HG02885 (cell line): Measurements from ENCODE around the gene ARHGAP44.

Experiments
- ATAC-seq: cut with Tn5 transposase; IDR thresholded peaks from one replicate; pipeline ENCODE4 v1.9.1; 2021; ENCODE audit warnings: mild to moderate bottlenecking; ENCODE audit not compliant: unreplicated experiment, poor library complexity

The ARHGAP44 gene

GRCh38 chr17:12789481-12790248, at the start of gene ARHGAP44:
ARHGAP44 (plus strand) TSS chr17:12789498; CDS start chr17:12789839, 341 bp downstream.
- ATAC-seq, result peak; percentile 83

GRCh38 chr17:12739500-12739899, 49.8 kb upstream of the ARHGAP44 start:
- no peak for ATAC-seq

- ATAC-seq, result no peak
Observed at GRCh38 chr17:12743046-12743445, 46.3 kb upstream of the ARHGAP44 start.

- ATAC-seq, result no peak
Observed at GRCh38 chr17:12744298-12744697, 45.0 kb upstream of the ARHGAP44 start.

- ATAC-seq, result no peak
Observed at GRCh38 chr17:12744786-12745185, 44.5 kb upstream of the ARHGAP44 start.

- ATAC-seq, result no peak
Observed at GRCh38 chr17:12745486-12745885, 43.8 kb upstream of the ARHGAP44 start.

GRCh38 chr17:12756786-12757185, 32.5 kb upstream of the ARHGAP44 start:
- ATAC-seq, result no peak

GRCh38 chr17:12759090-12759489, 30.2 kb upstream of the ARHGAP44 start:
- no peak for ATAC-seq

GRCh38 chr17:12765548-12765947, 23.8 kb upstream of the ARHGAP44 start:
- no peak for ATAC-seq

- no peak for ATAC-seq
Observed at GRCh38 chr17:12768255-12768654, 21.0 kb upstream of the ARHGAP44 start.

- ATAC-seq, result no peak
Observed at GRCh38 chr17:12769981-12770380, 19.3 kb upstream of the ARHGAP44 start.

GRCh38 chr17:12773153-12773552, 16.1 kb upstream of the ARHGAP44 start:
- no peak for ATAC-seq

- peak; percentile 95 for ATAC-seq
Observed at GRCh38 chr17:12789075-12789480, 220 bp upstream of the ARHGAP44 start.

- ATAC-seq, result no peak
Observed at GRCh38 chr17:12790249-12791106, 1.2 kb downstream of the ARHGAP44 start.

GRCh38 chr17:12794919-12795532, 5.7 kb downstream of the ARHGAP44 start:
- no peak for ATAC-seq

- no peak for ATAC-seq
Observed at GRCh38 chr17:12800855-12801365, 11.6 kb downstream of the ARHGAP44 start.

GRCh38 chr17:12806630-12807029, 17.3 kb downstream of the ARHGAP44 start:
- no peak for ATAC-seq

- ATAC-seq, result no peak
Observed at GRCh38 chr17:12808723-12809122, 19.4 kb downstream of the ARHGAP44 start.

GRCh38 chr17:12812877-12813276, 23.6 kb downstream of the ARHGAP44 start:
- ATAC-seq, result no peak

- no peak for ATAC-seq
Observed at GRCh38 chr17:12813664-12814063, 24.4 kb downstream of the ARHGAP44 start.

- ATAC-seq, result no peak
Observed at GRCh38 chr17:12814718-12815117, 25.4 kb downstream of the ARHGAP44 start.
